Epithelial cell of esophagus (primary cell): ENCODE results near the gene ULBP1.
"Not testable (repeated sequence)": the region's sequence is repeated elsewhere in the genome, so short reads cannot be mapped to it uniquely, and the experiment has no call there.

ENCODE experiments used
- DNase-seq: peaks from one replicate; pipeline ENCODE4 v3.0.0; 2010; ENCODE audit warnings: low read depth
- H3K4me3 ChIP-seq: 2 replicates; pipeline ENCODE4 v1.5.1; 2011; ENCODE audit warnings: mild to moderate bottlenecking, low read length, control low read depth
- CTCF ChIP-seq: IDR thresholded peaks from 2 replicates; pipeline ENCODE4 v1.5.1; 2011; ENCODE audit warnings: low read depth, mild to moderate bottlenecking, low read length, control low read depth, inconsistent platforms; ENCODE audit not compliant: insufficient read depth; ENCODE audit errors: missing control alignments

Gene ULBP1

GRCh38 chr6:149963462-149964307, at the start of gene ULBP1:
TSS of gene ULBP1 (plus strand) at chr6:149963943. CDS start at chr6:149964050, 107 bp downstream.
- peak; percentile 10 for TF ChIP-seq CTCF
- peak; percentile 89 for DNase-seq
- peak within 1 kb of the TSS; percentile 53 for H3K4me3 ChIP-seq

- no peak for DNase-seq
- TF ChIP-seq CTCF, result no peak
- no peak overlapping the region for H3K4me3 ChIP-seq
Measured at GRCh38 chr6:149915970-149916865, 47.5 kb upstream of the ULBP1 start.

- TF ChIP-seq CTCF, result no peak
- peak; percentile 50 for DNase-seq
- H3K4me3 ChIP-seq, result no peak overlapping the region
Measured at GRCh38 chr6:149917679-149918078, 46.1 kb upstream of the ULBP1 start.

- H3K4me3 ChIP-seq, result no peak overlapping the region
- TF ChIP-seq CTCF, result no peak
- no peak for DNase-seq
Measured at GRCh38 chr6:149918151-149918905, 45.4 kb upstream of the ULBP1 start.

GRCh38 chr6:149919126-149919833, 44.5 kb upstream of the ULBP1 start:
- not testable (repeated sequence) for H3K4me3 ChIP-seq, DNase-seq

GRCh38 chr6:149919834-149920225, 43.9 kb upstream of the ULBP1 start:
- no peak overlapping the region for H3K4me3 ChIP-seq
- no peak for TF ChIP-seq CTCF
- no peak for DNase-seq
